Measurements from ENCODE around the gene NELFCD. TPM values are rescaled to one million over a fixed set of nuclear protein-coding genes. Genes with fewer than 3 reads are reported as not detected.

The NELFCD gene
- total and polyA plus RNA-seq, 9 of the 15 experiments (the other 6 are each of a cell fraction or from before 2014, with no cell fraction given), result 11.7 to 163 (median 96.5) TPM

DNA sequence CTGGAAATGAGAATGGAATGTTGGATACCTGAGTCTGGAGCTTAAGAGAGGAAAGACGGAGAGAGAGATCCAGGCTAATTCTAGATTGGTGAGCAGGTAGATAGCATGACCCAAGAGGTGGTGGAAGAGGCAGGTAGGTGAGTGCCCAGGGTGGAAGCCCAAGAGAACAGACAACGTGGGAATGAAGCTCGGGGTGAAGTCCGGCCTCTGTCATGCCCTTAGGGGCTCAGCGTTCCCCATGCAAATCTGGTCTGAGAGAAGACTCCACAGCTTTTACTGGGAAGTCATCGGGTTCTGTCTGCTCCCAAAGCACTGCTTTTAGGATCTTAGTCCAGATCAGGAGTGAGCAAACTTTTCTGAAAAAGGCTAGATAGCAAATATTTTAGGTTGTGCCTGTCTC is 3.6 kb downstream of the NELFCD start:
- no peak for FAIRE-seq
- TF ChIP-seq, protein P1, sequence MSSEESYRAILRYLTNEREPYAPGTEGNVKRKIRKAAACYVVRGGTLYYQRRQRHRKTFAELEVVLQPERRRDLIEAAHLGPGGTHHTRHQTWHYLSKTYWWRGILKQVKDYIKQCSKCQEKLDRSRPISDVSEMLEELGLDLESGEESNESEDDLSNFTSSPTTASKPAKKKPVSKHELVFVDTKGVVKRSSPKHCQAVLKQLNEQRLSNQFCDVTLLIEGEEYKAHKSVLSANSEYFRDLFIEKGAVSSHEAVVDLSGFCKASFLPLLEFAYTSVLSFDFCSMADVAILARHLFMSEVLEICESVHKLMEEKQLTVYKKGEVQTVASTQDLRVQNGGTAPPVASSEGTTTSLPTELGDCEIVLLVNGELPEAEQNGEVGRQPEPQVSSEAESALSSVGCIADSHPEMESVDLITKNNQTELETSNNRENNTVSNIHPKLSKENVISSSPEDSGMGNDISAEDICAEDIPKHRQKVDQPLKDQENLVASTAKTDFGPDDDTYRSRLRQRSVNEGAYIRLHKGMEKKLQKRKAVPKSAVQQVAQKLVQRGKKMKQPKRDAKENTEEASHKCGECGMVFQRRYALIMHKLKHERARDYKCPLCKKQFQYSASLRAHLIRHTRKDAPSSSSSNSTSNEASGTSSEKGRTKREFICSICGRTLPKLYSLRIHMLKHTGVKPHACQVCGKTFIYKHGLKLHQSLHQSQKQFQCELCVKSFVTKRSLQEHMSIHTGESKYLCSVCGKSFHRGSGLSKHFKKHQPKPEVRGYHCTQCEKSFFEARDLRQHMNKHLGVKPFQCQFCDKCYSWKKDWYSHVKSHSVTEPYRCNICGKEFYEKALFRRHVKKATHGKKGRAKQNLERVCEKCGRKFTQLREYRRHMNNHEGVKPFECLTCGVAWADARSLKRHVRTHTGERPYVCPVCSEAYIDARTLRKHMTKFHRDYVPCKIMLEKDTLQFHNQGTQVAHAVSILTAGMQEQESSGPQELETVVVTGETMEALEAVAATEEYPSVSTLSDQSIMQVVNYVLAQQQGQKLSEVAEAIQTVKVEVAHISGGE (CRISPR knock-in tag; IDR thresholded peaks at IDR 0.05), result no peak
- TF ChIP-seq, protein P2, sequence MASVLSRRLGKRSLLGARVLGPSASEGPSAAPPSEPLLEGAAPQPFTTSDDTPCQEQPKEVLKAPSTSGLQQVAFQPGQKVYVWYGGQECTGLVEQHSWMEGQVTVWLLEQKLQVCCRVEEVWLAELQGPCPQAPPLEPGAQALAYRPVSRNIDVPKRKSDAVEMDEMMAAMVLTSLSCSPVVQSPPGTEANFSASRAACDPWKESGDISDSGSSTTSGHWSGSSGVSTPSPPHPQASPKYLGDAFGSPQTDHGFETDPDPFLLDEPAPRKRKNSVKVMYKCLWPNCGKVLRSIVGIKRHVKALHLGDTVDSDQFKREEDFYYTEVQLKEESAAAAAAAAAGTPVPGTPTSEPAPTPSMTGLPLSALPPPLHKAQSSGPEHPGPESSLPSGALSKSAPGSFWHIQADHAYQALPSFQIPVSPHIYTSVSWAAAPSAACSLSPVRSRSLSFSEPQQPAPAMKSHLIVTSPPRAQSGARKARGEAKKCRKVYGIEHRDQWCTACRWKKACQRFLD (CRISPR knock-in tag; IDR thresholded peaks at IDR 0.05), result no peak
- TF ChIP-seq, protein P3, sequence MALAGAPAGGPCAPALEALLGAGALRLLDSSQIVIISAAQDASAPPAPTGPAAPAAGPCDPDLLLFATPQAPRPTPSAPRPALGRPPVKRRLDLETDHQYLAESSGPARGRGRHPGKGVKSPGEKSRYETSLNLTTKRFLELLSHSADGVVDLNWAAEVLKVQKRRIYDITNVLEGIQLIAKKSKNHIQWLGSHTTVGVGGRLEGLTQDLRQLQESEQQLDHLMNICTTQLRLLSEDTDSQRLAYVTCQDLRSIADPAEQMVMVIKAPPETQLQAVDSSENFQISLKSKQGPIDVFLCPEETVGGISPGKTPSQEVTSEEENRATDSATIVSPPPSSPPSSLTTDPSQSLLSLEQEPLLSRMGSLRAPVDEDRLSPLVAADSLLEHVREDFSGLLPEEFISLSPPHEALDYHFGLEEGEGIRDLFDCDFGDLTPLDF (CRISPR knock-in tag; IDR thresholded peaks at IDR 0.05), result no peak
- TF ChIP-seq CHCHD3 (CRISPR knock-in tag; IDR thresholded peaks at IDR 0.05) (no peak), ZKSCAN8 (CRISPR knock-in tag; IDR thresholded peaks at IDR 0.05) (no peak), WHSC1 (IDR thresholded peaks at IDR 0.05; ENCODE audit: low read length) (no peak), RUNX1 (IDR thresholded peaks at IDR 0.05; ENCODE audit: low read depth) (no peak), MCM3 (IDR thresholded peaks at IDR 0.05) (no peak), CBX3 (IDR thresholded peaks at IDR 0.05; ENCODE audit: borderline replicate concordance in 1 of 2, low read length in 2 of 2) (no peak)
- TF ChIP-seq, protein P4, sequence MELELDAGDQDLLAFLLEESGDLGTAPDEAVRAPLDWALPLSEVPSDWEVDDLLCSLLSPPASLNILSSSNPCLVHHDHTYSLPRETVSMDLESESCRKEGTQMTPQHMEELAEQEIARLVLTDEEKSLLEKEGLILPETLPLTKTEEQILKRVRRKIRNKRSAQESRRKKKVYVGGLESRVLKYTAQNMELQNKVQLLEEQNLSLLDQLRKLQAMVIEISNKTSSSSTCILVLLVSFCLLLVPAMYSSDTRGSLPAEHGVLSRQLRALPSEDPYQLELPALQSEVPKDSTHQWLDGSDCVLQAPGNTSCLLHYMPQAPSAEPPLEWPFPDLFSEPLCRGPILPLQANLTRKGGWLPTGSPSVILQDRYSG (tag; conservative IDR thresholded peaks at IDR 0.05; ENCODE audit: low read depth), result no peak
- TF ChIP-seq, protein P5, sequence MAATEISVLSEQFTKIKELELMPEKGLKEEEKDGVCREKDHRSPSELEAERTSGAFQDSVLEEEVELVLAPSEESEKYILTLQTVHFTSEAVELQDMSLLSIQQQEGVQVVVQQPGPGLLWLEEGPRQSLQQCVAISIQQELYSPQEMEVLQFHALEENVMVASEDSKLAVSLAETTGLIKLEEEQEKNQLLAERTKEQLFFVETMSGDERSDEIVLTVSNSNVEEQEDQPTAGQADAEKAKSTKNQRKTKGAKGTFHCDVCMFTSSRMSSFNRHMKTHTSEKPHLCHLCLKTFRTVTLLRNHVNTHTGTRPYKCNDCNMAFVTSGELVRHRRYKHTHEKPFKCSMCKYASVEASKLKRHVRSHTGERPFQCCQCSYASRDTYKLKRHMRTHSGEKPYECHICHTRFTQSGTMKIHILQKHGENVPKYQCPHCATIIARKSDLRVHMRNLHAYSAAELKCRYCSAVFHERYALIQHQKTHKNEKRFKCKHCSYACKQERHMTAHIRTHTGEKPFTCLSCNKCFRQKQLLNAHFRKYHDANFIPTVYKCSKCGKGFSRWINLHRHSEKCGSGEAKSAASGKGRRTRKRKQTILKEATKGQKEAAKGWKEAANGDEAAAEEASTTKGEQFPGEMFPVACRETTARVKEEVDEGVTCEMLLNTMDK (IDR thresholded peaks at IDR 0.05; ENCODE audit: borderline replicate concordance, insufficient read depth, low read depth, low read length, poor library complexity, severe bottlenecking), result no peak

More for the DNA sequence above, 3.6 kb downstream of the NELFCD start:
- TSS peak; percentile 23 for BruUV-seq (replicated peaks)
- Histone ChIP-seq H3K9me1 (ENCODE audit: control insufficient read depth, insufficient read depth, low read length) (no peaks in the 10 kb centered on the region), H4K20me1 (replicated peaks; ENCODE audit: control insufficient read depth, insufficient read depth, low read length) (peaks cover 5% of the 10 kb centered on the region; the same call in 1 of the 2 replicates), H3K4me3 (no peak overlapping the region), H3K79me2 (ENCODE audit: control insufficient read depth, insufficient read depth, low read length) (peaks cover 66% of the 10 kb centered on the region), H3K9me3 (replicated peaks; ENCODE audit: control insufficient read depth, insufficient read depth, low read depth, low read length) (no peaks in the 10 kb centered on the region), H3K36me3 (ENCODE audit: control insufficient read depth, insufficient read depth, low read length) (peaks cover 69% of the 10 kb centered on the region), H3K4me1 (replicated peaks in 1 of 2; ENCODE audit: control insufficient read depth in 2 of 2, insufficient read depth in 2 of 2, low read length in 2 of 2) (peaks cover 17 to 25% of the 10 kb centered on the region in 2 experiments; a peak in 4 of 5 replicates), H3K27ac (ENCODE audit: extremely low read depth, low read depth, low read length) (no peak overlapping the region), H3K4me2 (ENCODE audit: insufficient read depth, low read length) (no peak overlapping the region), H2AFZ (ENCODE audit: low read depth, low read length) (no peak overlapping the region), H3K27me3 (ENCODE audit: control insufficient read depth in 2 of 2, insufficient read depth in 2 of 2, low read length in 2 of 2) (no peaks in the 10 kb centered on the region), H3K9ac (ENCODE audit: insufficient read depth in 1 of 2, low read depth in 2 of 2, low read length in 2 of 2) (peak overlapping the region in 1 of 2 experiments; percentile 61; a peak in 1 of 4 replicates)
- ATAC-seq, result no peak
- ChIA-PET CTCF (ENCODE audit: low intra/inter-chr PET ratio) (no interaction called here), POLR2A (interaction anchor here (0.5 to 4.6 kb wide), 7 partner anchors 8 to 1633 kb away, joined by 3 to 29 read pairs (median 3); no protein-coding TSS in a partner anchor)
- in situ Hi-C loops (cut with MboI), result no loop called here
- DNase-seq (ENCODE audit: extremely low read depth in 1 of 4, low spot score in 3 of 4), result no peak
- WGBS (ENCODE audit: insufficient coverage, low coverage, missing lambda C conversion rate), result 88% methylated on average over 5 of the region's 6 CpGs
- intact Hi-C loops (cut with micrococcal nuclease), result loop anchor here (5.0 kb wide), 2 partner anchors 48 to 92 kb away; partner anchors contain the start of gene ATP5F1E
